OCI-LY3 (cell line): Measurements from ENCODE around the gene WNT2.
"Not testable (repeated sequence)": the region's sequence is repeated elsewhere in the genome, so short reads cannot be mapped to it uniquely, and the experiment has no call there.

Experiments
- EZH2phosphoT487 ChIP-seq: fragments of 200-600 bp; shearing (Covaris generic); IDR thresholded peaks from 2 replicates; pipeline ENCODE4 v1.6.1; 2018; ENCODE audit warnings: antibody characterized with exemption, mixed run types, low read depth
- TF ChIP-seq, protein P1 (sequence below): fragments of 200-600, 300-600 bp; sonication (generic); IDR thresholded peaks from 2 replicates; pipeline ENCODE4 v1.5.1; 2014; ENCODE audit warnings: antibody characterized with exemption, low read length, low read depth

DNA sequence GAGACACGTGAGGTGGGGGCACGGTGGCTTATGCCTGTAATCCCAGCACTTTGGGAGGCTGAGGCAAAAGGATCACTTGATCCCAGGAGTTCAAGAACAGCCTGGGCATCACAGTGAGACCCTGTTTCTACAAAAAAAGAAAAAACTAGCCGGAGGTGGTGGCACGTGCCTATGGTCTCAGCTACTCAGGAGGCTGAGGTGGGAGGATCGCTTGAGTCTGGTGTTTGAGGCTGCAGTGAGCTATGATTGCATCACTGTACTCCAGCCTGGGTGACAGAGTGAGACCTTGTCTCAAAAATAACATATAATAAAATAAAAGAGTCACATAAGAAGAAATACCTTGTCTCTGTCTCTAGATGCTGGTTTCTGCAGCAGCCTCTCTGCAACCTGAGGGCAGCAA, 22.4 kb downstream of the WNT2 start:
- TF ChIP-seq, protein P1, sequence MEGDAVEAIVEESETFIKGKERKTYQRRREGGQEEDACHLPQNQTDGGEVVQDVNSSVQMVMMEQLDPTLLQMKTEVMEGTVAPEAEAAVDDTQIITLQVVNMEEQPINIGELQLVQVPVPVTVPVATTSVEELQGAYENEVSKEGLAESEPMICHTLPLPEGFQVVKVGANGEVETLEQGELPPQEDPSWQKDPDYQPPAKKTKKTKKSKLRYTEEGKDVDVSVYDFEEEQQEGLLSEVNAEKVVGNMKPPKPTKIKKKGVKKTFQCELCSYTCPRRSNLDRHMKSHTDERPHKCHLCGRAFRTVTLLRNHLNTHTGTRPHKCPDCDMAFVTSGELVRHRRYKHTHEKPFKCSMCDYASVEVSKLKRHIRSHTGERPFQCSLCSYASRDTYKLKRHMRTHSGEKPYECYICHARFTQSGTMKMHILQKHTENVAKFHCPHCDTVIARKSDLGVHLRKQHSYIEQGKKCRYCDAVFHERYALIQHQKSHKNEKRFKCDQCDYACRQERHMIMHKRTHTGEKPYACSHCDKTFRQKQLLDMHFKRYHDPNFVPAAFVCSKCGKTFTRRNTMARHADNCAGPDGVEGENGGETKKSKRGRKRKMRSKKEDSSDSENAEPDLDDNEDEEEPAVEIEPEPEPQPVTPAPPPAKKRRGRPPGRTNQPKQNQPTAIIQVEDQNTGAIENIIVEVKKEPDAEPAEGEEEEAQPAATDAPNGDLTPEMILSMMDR, result not testable (repeated sequence)
- TF ChIP-seq EZH2phosphoT487, result not testable (repeated sequence)
